Left lung (tissue), 10 donors: Measurements from ENCODE around the gene PLEKHB1. TPM values are rescaled to one million over a fixed set of nuclear protein-coding genes. Genes with fewer than 3 reads are reported as not detected.
A peak's percentile ranks its signal among the peaks of the same experiment; 100 is the strongest.
"Not testable (repeated sequence)": the region's sequence is repeated elsewhere in the genome, so short reads cannot be mapped to it uniquely, and the experiment has no call there.

Source experiments
- ATAC-seq: fragments of 200-7000 bp; cut with Tn5 transposase; one replicate; pipeline ENCODE4 v1.9.1; 2020; ENCODE audit warnings: moderate library complexity
- DNase-seq, 4 donors: peaks; one replicate each; pipeline ENCODE4 v3.0.0-alpha.2; 2013 to 2020
- H3K27ac ChIP-seq, 2 donors: fragments of 200-600 bp; sonication (generic) in 1 of 2; one replicate each; pipeline versions ENCODE4 v1.5.0 to v1.8.0; 2020 to 2021
- H3K27me3 ChIP-seq, 2 donors: fragments of 200-600 bp; sonication (generic) in 1 of 2; one replicate each; pipeline versions ENCODE4 v1.5.0 to v1.8.0; 2020 to 2021
- H3K36me3 ChIP-seq, 2 donors: fragments of 200-600 bp; sonication (generic) in 1 of 2; one replicate each; pipeline versions ENCODE4 v1.5.0 to v1.8.0; 2020 to 2021
- H3K4me1 ChIP-seq, 2 donors: fragments of 200-600 bp; one replicate each; pipeline ENCODE4 v1.8.0; 2021
- H3K4me3 ChIP-seq, 2 donors: fragments of 200-600 bp; sonication (generic) in 1 of 2; one replicate each; pipeline versions ENCODE4 v1.5.0 to v1.8.0; 2020 to 2021; ENCODE audit warnings: mild to moderate bottlenecking in 1 of 2
- H3K9me3 ChIP-seq, 2 donors: fragments of 200-600 bp; sonication (generic) in 1 of 2; one replicate each; pipeline versions ENCODE4 v1.5.0 to v1.8.0; 2020 to 2021
- intact Hi-C, 2 donors: fragments of 100-400 bp; cut with DNase I; formaldehyde crosslinking; loops; one replicate each; pipeline versions ENCODE4 v1.11.2 to v1.14.2; 2022
- polyA plus RNA-seq, 6 donors: library from polyadenylated mRNA; unstranded; fragments of 120-200 nt; gene quantifications; one replicate each; pipeline ENCODE4 v1.2.1, GENCODE V29; 2013; ENCODE audit not compliant: insufficient read length in 6 of 6
- total RNA-seq, 2 donors: library from RNA; stranded (reverse); fragmentation: NEBNext Ultra II Directional; extraction: Animal tissue kit (Norgen Biotek cat#: 25700); gene quantifications; one replicate each; pipeline ENCODE4 v1.2.1, GENCODE V29; 2021
- TF ChIP-seq, protein P1 (sequence below), 2 donors: fragments of 200-600 bp; sonication (generic) in 1 of 2; IDR thresholded peaks; one replicate each; pipeline versions ENCODE4 v1.5.0 to v1.8.0; 2021; ENCODE audit warnings: antibody characterized with exemption in 2 of 2
- donor health status: DM: no; HTN: yes; CAD: no.
- donor health status: DM: no; HTN: no; CAD: no.

Gene PLEKHB1
- total and polyA plus RNA-seq, 8 donors: 8.8 to 37.9 (median 16.0) TPM

DNA sequence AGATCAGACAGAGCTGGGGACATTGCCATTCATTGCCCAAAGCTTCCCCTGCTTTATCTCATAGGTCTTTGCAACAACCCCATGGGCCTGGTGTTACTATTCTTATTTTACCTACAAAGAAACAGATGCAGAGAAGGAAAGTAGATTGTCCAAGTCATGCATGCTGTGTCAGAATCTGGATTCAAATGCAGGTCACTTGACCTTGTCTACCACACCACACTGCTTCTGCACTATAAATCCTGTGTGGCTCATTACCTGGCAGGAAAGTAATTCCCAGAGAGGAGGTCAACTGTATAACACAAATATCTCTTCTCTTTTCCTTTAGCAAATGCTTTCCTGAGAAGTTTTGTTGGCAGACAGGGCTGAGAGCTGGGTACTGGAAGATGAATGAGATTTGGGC lies 18.5 kb downstream of the PLEKHB1 start:
- no peaks in the 10 kb centered on the region for H3K9me3 ChIP-seq
- TF ChIP-seq, protein P1, sequence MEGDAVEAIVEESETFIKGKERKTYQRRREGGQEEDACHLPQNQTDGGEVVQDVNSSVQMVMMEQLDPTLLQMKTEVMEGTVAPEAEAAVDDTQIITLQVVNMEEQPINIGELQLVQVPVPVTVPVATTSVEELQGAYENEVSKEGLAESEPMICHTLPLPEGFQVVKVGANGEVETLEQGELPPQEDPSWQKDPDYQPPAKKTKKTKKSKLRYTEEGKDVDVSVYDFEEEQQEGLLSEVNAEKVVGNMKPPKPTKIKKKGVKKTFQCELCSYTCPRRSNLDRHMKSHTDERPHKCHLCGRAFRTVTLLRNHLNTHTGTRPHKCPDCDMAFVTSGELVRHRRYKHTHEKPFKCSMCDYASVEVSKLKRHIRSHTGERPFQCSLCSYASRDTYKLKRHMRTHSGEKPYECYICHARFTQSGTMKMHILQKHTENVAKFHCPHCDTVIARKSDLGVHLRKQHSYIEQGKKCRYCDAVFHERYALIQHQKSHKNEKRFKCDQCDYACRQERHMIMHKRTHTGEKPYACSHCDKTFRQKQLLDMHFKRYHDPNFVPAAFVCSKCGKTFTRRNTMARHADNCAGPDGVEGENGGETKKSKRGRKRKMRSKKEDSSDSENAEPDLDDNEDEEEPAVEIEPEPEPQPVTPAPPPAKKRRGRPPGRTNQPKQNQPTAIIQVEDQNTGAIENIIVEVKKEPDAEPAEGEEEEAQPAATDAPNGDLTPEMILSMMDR (IDR thresholded peaks at IDR 0.05): no peak
- H3K4me3 ChIP-seq: no peak overlapping the region
- ATAC-seq (no peak), DNase-seq (no peak)
- H3K27me3 ChIP-seq: no peaks in the 10 kb centered on the region
- peaks cover 6 to 32% of the 10 kb centered on the region in 2 donors for H3K4me1 ChIP-seq
- intact Hi-C loops: no loop called here
- no peaks in the 10 kb centered on the region for H3K36me3 ChIP-seq
- H3K27ac ChIP-seq: no peak overlapping the region

DNA sequence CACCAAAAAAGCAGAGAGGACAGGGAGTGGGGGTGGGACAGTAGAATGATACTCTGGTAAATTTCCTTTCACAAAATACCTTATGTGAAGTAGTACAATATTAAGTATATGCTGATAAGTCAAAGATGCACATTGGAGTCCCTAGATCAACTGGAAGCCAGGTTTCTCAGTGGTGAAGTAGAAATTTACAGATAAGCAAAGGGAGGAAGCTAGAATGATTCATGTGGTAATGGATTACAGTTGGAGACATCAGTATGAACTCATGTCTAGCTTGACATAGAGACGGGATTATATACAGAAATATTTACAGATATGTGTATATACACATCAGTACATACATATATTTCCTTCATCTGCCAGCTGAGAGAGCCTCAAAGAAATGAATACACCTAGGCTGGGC lies 21.5 kb downstream of the PLEKHB1 start:
- no peaks in the 10 kb centered on the region for H3K36me3 ChIP-seq
- H3K9me3 ChIP-seq: no peaks in the 10 kb centered on the region
- no peaks in the 10 kb centered on the region for H3K27me3 ChIP-seq
- peaks cover 0 to 16% of the 10 kb centered on the region in 2 donors for H3K4me1 ChIP-seq
- TF ChIP-seq, protein P1 (IDR thresholded peaks at IDR 0.05): no peak
- ATAC-seq (no peak), DNase-seq (no peak)
- intact Hi-C loops: no loop called here
- no peak overlapping the region for H3K27ac ChIP-seq
- H3K4me3 ChIP-seq: no peak overlapping the region

DNA sequence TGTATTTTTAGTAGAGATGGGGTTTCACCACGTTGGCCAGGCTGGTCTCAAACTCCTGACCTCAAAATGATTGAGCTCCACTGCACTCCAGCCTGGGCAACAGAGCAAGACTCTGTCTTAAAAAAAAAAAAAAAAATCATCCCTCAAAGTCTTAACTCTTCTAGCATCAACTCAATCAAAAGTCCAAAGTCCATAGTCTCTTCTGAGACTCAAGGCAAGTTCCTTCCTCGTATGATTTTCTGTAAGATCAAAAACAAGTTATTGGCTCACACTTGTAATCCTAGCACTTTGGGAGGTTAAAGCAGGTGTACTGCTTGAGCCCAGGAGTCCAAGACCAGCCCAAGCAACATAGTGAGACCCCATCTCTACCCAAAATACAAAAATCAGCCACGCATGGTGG lies 24.4 kb downstream of the PLEKHB1 start:
- intact Hi-C loops: no loop called here
- TF ChIP-seq, protein P1 (IDR thresholded peaks at IDR 0.05): no peak
- no peak for DNase-seq
- H3K4me1 ChIP-seq: no peaks in the 10 kb centered on the region
- ATAC-seq: no peak
- H3K27me3 ChIP-seq: no peaks in the 10 kb centered on the region
- H3K36me3 ChIP-seq: peaks cover 0 to 8% of the 10 kb centered on the region in 2 donors
- H3K27ac ChIP-seq: no peak overlapping the region
- H3K4me3 ChIP-seq: no peak overlapping the region
- H3K9me3 ChIP-seq: no peaks in the 10 kb centered on the region

DNA sequence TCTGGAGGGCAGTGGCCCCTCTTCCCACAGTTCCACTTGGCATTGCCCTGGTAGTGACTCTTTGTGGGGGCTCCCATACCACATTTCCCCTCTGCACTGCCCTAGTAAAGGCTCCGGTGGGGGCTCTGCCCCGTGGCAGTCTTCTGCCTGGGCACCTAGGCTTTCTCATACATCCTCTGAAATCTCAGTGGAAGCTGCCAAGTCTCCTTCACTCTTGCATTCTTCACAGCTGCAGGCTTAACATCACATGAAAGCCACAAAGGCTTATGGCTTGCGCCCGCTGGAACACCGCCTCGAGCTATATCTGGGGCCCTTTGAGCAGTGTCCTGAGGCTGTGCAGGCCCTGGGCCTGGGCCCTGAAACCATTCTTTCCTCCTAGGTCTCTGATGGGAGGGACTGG lies 25.3 kb downstream of the PLEKHB1 start:
- Histone ChIP-seq H3K27me3 (no peaks in the 10 kb centered on the region), H3K36me3 (peaks cover 0 to 12% of the 10 kb centered on the region in 2 donors), H3K9me3 (no peaks in the 10 kb centered on the region), H3K27ac (no peak overlapping the region), H3K4me1 (no peaks in the 10 kb centered on the region), H3K4me3 (no peak overlapping the region)
- DNase-seq (no peak), ATAC-seq (no peak)
- intact Hi-C loops: no loop called here
- TF ChIP-seq, protein P1 (IDR thresholded peaks at IDR 0.05): no peak

DNA sequence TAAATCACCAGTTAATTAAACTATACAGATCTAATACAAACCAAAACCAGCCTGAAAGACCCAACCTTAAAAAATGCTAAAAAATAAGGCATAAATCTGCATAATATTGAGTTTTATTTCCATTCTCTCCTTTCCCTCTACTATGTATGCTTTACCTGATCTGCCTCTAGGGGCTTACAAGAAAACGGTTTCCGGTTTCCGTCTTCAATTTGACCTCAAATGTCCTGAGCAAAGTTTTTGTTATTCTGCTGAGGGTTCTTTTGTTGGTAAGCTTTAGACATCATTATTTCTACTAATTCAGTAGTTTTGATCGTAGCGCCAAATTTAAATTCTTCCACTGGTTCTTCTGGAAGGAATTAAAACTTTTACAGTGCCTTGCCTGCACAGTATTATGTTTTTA lies 30.2 kb downstream of the PLEKHB1 start:
- H3K27ac ChIP-seq, DNase-seq, ATAC-seq, H3K4me3 ChIP-seq, intact Hi-C loops, H3K4me1 ChIP-seq, H3K27me3 ChIP-seq, H3K9me3 ChIP-seq: not testable (repeated sequence)
- H3K36me3 ChIP-seq: peaks cover 3 to 56% of the 10 kb centered on the region in 2 donors

DNA sequence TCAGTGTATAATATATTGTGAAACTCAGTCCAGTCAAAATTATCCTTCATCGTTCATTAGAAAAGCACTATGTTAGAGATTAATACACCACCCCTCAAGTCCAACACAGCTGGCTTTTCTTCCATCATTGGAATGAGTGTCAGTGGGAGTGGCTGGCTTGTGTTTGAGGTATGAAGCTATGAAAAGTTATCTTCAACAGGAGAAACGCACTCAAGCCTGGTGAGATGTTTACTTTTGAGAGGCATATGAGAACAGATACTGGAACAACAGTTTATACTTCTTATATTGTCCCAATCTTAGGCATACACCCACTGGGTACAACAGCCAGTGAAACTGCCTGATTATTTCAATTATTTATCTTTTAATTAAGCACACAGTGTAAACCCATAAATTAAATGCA lies 34.3 kb downstream of the PLEKHB1 start:
- intact Hi-C loops: no loop called here
- no peaks in the 10 kb centered on the region for H3K27me3 ChIP-seq
- no peaks in the 10 kb centered on the region for H3K9me3 ChIP-seq
- ATAC-seq (peak; percentile 90), DNase-seq (no peak)
- H3K27ac ChIP-seq: peak overlapping the region in 1 of 2 donors; percentile 18
- peaks cover 3 to 70% of the 10 kb centered on the region in 2 donors for H3K36me3 ChIP-seq
- H3K4me3 ChIP-seq: no peak overlapping the region
- no peaks in the 10 kb centered on the region for H3K4me1 ChIP-seq
- TF ChIP-seq, protein P1 (IDR thresholded peaks at IDR 0.05): no peak
